Measurements from ENCODE around the gene TSR2.
"Not testable (repeated sequence)": the region's sequence is repeated elsewhere in the genome, so short reads cannot be mapped to it uniquely, and the experiment has no call there.

Gene TSR2

DNA sequence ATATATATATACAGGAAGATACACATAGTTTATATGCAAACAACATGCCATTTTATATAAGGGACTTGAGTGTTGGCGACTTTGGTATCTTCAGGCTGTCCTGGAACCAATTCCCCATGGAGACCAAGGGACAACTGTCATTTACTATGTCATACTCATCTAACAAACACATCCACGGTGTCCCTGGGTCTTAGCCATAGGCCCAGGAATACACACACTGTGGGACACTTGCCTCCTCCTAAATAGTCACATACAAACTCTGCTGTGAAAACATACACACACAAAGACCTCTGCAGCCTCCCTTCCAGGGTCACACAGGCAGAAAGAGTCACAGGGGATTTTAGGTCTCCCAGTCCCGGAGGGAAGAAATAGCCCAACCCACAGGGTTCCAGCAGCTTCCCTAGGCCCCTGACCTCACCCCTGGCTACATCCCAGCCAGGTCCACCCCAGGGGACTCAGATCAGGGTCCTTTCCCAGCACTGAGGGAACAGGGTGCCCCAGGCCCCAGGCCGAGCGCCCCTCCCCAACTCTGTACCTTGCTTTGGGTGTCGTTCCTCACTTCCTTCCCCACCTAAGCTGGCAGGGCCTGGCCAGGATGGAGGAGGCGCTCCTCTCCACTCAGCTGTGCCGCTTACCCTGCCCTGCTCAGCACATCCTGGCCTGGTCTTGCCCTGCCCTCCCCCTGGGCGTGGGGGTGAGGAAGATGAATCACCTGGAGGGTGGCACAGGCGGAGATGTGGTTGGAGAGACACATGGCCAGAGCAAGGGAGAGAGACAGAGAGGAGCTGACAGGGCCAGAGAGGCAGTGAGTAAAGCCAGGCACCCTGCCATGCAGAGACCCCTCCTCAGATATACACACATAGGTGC is 34.0 kb downstream of the TSR2 start:
- no peak for DNase-seq (ENCODE audit: low spot score)

- DNase-seq (ENCODE audit: low spot score) = no peak
These were observed 39.2 kb downstream of the TSR2 start for GRCh38 chrX:54479136-54480111.

DNA sequence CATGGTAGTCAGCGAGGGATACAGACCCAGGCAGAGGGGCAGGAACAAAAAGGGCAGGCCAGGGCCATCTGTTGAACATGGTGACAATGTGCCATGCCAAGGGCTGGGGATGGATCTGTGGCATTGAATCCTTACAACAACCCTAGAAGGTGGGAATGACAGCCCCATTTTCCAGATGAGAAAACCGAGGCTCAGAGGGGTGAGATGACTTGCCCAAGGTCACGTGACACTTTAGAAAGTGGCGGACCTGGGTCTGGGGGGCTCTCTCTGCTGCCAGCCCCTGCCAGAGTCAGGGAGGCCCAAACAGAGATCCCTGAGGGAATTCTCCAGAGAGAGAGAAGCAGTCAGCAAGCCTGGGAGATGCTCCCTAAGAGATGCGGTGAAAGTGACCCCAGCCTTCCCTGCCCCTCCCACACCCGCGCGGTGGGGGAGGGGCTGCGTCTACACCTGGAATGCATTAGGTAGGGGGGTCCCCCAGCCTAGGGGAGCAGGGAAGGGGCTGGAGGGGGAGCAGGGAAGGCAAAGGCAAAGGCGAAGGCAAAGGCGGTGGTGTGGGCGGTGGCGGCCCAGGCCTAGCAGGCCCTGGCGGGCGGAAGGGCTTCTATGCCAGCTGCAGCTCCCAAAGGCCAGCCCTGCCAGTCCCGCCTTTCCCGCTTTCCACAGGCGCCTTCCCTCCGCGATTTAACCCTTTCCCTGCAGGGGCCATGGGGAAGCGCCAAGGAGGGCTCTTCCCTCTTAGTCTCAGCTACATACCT is 42.8 kb downstream of the TSR2 start:
- DNase-seq (ENCODE audit: low spot score) = peak; percentile 43

GRCh38 chrX:54483946-54484345 is 43.7 kb downstream of the TSR2 start:
- DNase-seq (ENCODE audit: low spot score) = no peak

GRCh38 chrX:54484666-54485065 is 44.5 kb downstream of the TSR2 start:
- peak; percentile 60 for DNase-seq (ENCODE audit: low spot score)

- DNase-seq (ENCODE audit: low spot score) = not testable (repeated sequence)
These were observed 49.6 kb downstream of the TSR2 start for GRCh38 chrX:54489819-54490218.

- peak; percentile 79 for DNase-seq (ENCODE audit: low spot score)
These were observed 52.1 kb downstream of the TSR2 start for GRCh38 chrX:54492340-54492739.

DNA sequence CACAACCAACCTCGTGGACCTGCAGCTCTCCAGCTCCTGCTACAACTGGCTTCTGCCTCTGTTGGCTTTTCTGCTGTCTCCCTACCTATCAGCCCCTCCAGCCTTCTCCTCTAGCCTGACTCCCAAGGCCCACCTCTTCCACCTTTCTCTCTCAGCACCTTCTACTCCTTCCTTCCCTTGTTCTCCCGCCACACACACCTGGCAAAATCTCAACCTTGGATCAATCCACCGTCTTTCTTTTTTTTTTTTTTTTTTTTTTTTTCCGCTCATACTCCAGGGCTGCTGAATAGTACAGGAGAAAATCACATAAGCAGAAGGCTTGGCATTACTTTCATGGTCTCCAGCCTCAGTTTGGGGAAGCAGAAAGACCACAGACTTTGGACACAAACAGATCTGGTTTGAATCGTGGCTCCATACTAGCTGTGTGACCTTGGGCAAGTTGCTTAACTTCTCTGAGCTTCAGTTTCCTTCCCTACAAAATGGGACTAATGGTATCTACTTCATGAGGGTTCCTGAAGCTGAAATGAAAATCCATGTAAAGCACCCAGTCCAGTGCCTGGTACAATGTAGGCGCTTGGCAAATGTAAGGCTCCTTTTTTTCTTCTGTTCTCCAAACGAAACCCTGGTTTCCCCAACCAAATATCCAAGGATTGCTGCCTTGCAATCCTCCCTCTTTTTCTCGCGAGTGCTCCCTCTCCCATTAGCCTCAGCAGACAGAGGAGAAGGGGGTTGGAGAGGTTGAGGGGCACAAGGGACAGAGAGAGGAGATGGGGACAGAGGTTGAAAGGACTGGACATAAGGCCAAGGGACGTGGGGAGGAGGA is 54.2 kb downstream of the TSR2 start:
- no peak for DNase-seq (ENCODE audit: low spot score)

Measured in GM03348 (cell line).